ENCODE data around the gene ARRDC3.
A peak's percentile ranks its signal among the peaks of the same experiment; 100 is the strongest.
"Not testable (repeated sequence)": the region's sequence is repeated elsewhere in the genome, so short reads cannot be mapped to it uniquely, and the experiment has no call there.

The ARRDC3 gene

GRCh38 chr5:91361055-91361701, 21.9 kb downstream of the ARRDC3 start:
- DNase-seq = no peak

GRCh38 chr5:91359962-91360609, 23.0 kb downstream of the ARRDC3 start:
- DNase-seq = no peak

- no peak for DNase-seq
These were observed 25.3 kb downstream of the ARRDC3 start for GRCh38 chr5:91357806-91358205.

GRCh38 chr5:91357012-91357634, 26.0 kb downstream of the ARRDC3 start:
- DNase-seq = no peak

- peak in 1 of 58 donors; percentile 1 for DNase-seq
These were observed 28.2 kb downstream of the ARRDC3 start for GRCh38 chr5:91354867-91355266.

GRCh38 chr5:91352831-91353695, 30.1 kb downstream of the ARRDC3 start:
- no peak for DNase-seq

- no peak for DNase-seq
These were observed 37.7 kb downstream of the ARRDC3 start for GRCh38 chr5:91345461-91345860.

GRCh38 chr5:91344661-91345200, 38.4 kb downstream of the ARRDC3 start:
- not testable (repeated sequence) for DNase-seq

- DNase-seq = no peak
These were observed 39.2 kb downstream of the ARRDC3 start for GRCh38 chr5:91343916-91344315.

GRCh38 chr5:91342931-91343330, 40.2 kb downstream of the ARRDC3 start:
- not testable (repeated sequence) for DNase-seq

- no peak for DNase-seq
These were observed 42.0 kb downstream of the ARRDC3 start for GRCh38 chr5:91341154-91341553.

- no peak for DNase-seq
These were observed 42.6 kb downstream of the ARRDC3 start for GRCh38 chr5:91340532-91340931.

- peak in 8 of 58 donors; percentile 2 to 52 (median 14) for DNase-seq
These were observed 43.9 kb downstream of the ARRDC3 start for GRCh38 chr5:91339063-91339705.

- DNase-seq = no peak
These were observed 50.7 kb downstream of the ARRDC3 start for GRCh38 chr5:91332267-91333045.

GRCh38 chr5:91331705-91332104, 51.4 kb downstream of the ARRDC3 start:
- no peak for DNase-seq

GRCh38 chr5:91329283-91329682, 53.8 kb downstream of the ARRDC3 start:
- DNase-seq = no peak

GRCh38 chr5:91328743-91329142, 54.4 kb downstream of the ARRDC3 start:
- no peak for DNase-seq

GRCh38 chr5:91322981-91323380, 60.1 kb downstream of the ARRDC3 start:
- DNase-seq = not testable (repeated sequence)

- DNase-seq = no peak
These were observed 63.5 kb downstream of the ARRDC3 start for GRCh38 chr5:91319667-91320066.

- DNase-seq = no peak
These were observed 64.4 kb downstream of the ARRDC3 start for GRCh38 chr5:91318724-91319123.
